ENCODE results near the gene C1QTNF3.

Gene C1QTNF3

GRCh38 chr5:34055667-34056066, 12.7 kb upstream of the C1QTNF3 start:
- H3K9me2 ChIP-seq (replicated peaks; ENCODE audit: control insufficient read depth, low read length): no peaks in the 10 kb centered on the region
- H3K27me3 ChIP-seq (ENCODE audit: control insufficient read depth, low read length): no peaks in the 10 kb centered on the region
- H3K79me2 ChIP-seq (ENCODE audit: control insufficient read depth, low read length): no peaks in the 10 kb centered on the region
- TF ChIP-seq EZH2phosphoT487 (IDR thresholded peaks at IDR 0.05; ENCODE audit: borderline replicate concordance, low read length) (no peak), CTCF (IDR thresholded peaks at IDR 0.05; ENCODE audit: low read depth, low read length, poor library complexity, severe bottlenecking) (no peak)
- H3K9me3 ChIP-seq (ENCODE audit: control insufficient read depth, insufficient read depth, low read length): no peaks in the 10 kb centered on the region
- no peaks in the 10 kb centered on the region for H3F3A ChIP-seq (ENCODE audit: control insufficient read depth, insufficient read depth)
- H3K4me1 ChIP-seq (ENCODE audit: control insufficient read depth, low read length): no peaks in the 10 kb centered on the region
- no peaks in the 10 kb centered on the region for H3K36me3 ChIP-seq (ENCODE audit: control insufficient read depth, low read length)
- H4K20me1 ChIP-seq (ENCODE audit: control insufficient read depth, insufficient read depth, low read depth, low read length): no peaks in the 10 kb centered on the region
- H3K4me3 ChIP-seq (ENCODE audit: low read length): no peak overlapping the region
- H3K27ac ChIP-seq (ENCODE audit: low read depth, low read length): no peak overlapping the region
- H3K4me2 ChIP-seq (ENCODE audit: low read length): no peak overlapping the region

GRCh38 chr5:34054400-34054729, 11.4 kb upstream of the C1QTNF3 start:
- no peaks in the 10 kb centered on the region for H3K79me2 ChIP-seq (ENCODE audit: control insufficient read depth, low read length)
- no peak overlapping the region for H3K27ac ChIP-seq (ENCODE audit: low read depth, low read length)
- H3K4me2 ChIP-seq (ENCODE audit: low read length): no peak overlapping the region
- H3K9me2 ChIP-seq (replicated peaks; ENCODE audit: control insufficient read depth, low read length): no peaks in the 10 kb centered on the region
- H3F3A ChIP-seq (ENCODE audit: control insufficient read depth, insufficient read depth): no peaks in the 10 kb centered on the region
- no peaks in the 10 kb centered on the region for H3K4me1 ChIP-seq (ENCODE audit: control insufficient read depth, low read length)
- H3K36me3 ChIP-seq (ENCODE audit: control insufficient read depth, low read length): no peaks in the 10 kb centered on the region
- no peaks in the 10 kb centered on the region for H4K20me1 ChIP-seq (ENCODE audit: control insufficient read depth, insufficient read depth, low read depth, low read length)
- H3K27me3 ChIP-seq (ENCODE audit: control insufficient read depth, low read length): no peaks in the 10 kb centered on the region
- H3K9me3 ChIP-seq (ENCODE audit: control insufficient read depth, insufficient read depth, low read length): no peaks in the 10 kb centered on the region
- TF ChIP-seq CTCF (IDR thresholded peaks at IDR 0.05; ENCODE audit: low read depth, low read length, poor library complexity, severe bottlenecking): no peak
- no peak for TF ChIP-seq EZH2phosphoT487 (IDR thresholded peaks at IDR 0.05; ENCODE audit: borderline replicate concordance, low read length)
- no peak overlapping the region for H3K4me3 ChIP-seq (ENCODE audit: low read length)

- Histone ChIP-seq H3K4me2 (ENCODE audit: low read length) (no peak overlapping the region), H3K9me2 (replicated peaks; ENCODE audit: control insufficient read depth, low read length) (no peaks in the 10 kb centered on the region), H3K36me3 (ENCODE audit: control insufficient read depth, low read length) (no peaks in the 10 kb centered on the region), H3K27ac (ENCODE audit: low read depth, low read length) (no peak overlapping the region), H3K79me2 (ENCODE audit: control insufficient read depth, low read length) (no peaks in the 10 kb centered on the region), H3K9me3 (ENCODE audit: control insufficient read depth, insufficient read depth, low read length) (no peaks in the 10 kb centered on the region), H3K4me1 (ENCODE audit: control insufficient read depth, low read length) (no peaks in the 10 kb centered on the region), H3F3A (ENCODE audit: control insufficient read depth, insufficient read depth) (no peaks in the 10 kb centered on the region), H3K27me3 (ENCODE audit: control insufficient read depth, low read length) (no peaks in the 10 kb centered on the region), H4K20me1 (ENCODE audit: control insufficient read depth, insufficient read depth, low read depth, low read length) (no peaks in the 10 kb centered on the region), H3K4me3 (ENCODE audit: low read length) (no peak overlapping the region)
- TF ChIP-seq EZH2phosphoT487 (IDR thresholded peaks at IDR 0.05; ENCODE audit: borderline replicate concordance, low read length) (no peak), CTCF (IDR thresholded peaks at IDR 0.05; ENCODE audit: low read depth, low read length, poor library complexity, severe bottlenecking) (no peak)
These were observed 10.8 kb upstream of the C1QTNF3 start for GRCh38 chr5:34053571-34054399.

All from DOHH2 (cell line).